GM11168 (cell line): ENCODE results near the gene CARD19.
"Not testable (repeated sequence)": the region's sequence is repeated elsewhere in the genome, so short reads cannot be mapped to it uniquely, and the experiment has no call there.

Source experiments
- in situ Hi-C: fragments of 300-500 bp; cut with MboI; formaldehyde crosslinking; loops from one replicate; pipeline ENCODE4 v1.12.0; 2022; ENCODE audit warnings: low sequenced_read_pairs; ENCODE audit not compliant: unreplicated experiment

Gene CARD19

DNA sequence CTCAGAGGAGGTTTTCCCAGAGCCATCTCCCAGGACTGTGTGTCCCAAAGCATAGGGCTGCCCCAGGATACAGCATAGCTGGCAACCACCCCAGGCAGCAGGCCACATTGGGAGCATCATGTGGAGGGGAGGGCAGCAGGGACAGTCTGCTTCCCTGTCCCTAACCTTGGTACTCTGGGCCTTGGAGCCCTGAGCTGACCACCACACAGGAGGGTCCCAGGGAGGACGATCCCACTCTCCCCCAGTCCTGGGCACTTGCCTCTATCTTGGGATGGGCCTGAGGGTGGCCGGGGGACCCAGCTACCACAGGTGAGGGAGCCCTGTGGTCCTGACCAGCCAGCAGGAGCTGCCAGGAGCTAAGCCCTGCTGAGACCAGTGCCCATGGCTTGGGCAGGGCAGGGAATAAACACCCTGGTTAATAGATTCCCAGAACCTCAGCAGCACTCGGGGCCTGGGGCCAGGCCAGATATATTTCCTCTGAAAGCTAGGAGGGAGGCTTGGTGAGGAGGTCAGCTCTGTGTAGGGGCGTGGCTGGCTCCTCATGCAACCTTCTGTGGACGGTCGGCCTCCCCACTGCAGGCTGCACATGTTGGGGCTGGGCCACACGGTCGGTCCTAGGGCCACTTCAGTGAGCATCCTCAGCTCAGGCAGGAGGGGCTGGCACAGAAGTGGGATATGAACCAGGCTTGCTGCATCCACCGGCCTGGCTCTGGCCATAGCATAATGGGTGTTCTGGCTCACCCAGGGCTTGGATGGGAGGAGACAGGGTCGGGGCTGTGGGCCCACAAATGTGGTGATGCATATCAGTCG is 33.9 kb downstream of the CARD19 start:
- in situ Hi-C loops: no loop called here

DNA sequence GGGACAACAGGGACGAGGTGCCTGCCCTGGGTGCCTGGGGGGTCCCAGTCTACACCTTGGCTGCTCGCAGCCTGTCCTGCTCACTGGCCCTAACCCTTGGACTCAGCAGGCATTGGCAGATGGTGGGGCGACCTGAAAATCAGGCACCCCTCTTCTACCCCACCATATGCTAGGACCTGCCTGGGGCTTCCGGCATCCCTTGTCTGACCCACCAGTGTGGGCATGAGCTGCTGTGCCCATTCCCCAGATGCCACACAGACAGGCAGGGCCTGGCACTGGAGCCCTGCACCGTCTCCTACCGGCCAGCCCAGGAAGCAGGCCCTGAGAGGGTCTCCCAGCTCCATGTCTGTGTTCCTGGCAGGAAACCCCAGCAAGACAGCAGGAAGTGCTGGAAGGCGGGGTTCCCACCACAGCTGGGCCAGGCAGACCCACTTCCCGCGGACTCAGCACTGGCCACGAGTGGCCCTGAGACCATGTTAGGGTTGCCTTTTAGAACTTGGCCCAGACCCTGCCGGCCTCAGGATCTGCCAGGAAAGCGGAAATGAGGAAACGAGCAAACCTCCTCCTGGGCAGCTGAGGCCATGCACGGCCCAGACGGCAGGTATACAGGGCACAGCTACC is 35.0 kb downstream of the CARD19 start:
- in situ Hi-C loops: no loop called here

DNA sequence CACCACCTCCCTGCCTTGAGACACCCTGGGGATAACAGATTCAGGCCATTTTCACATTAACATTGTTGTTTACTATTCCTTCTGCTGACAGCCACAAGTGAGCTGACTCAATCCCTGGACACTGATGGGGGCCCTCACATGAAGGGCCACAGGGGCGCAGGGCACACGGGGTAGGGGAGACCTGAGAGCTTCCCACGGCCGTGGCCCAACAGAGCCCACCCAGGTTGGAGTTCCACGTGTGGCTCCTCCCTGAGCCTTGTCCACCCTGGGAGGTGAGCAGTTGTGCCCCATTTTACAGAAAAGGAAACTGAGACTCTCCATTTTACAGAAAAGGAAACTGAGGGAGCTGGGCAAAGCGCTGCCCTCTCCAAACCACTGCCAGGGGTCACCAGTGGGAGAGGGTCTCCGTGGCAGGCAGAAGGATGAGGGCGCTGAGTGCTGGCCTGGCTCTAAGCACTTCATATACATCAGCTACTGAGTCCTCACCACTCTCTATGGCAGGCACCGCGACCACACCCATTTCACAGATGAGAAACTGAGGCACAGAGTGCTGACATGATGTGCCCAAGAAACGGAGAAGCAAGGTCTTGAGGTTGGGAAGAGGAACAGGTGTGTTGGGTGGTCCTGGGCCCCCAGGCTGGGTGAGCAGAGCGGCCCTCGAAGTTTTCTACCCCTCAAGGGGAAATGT is 35.7 kb downstream of the CARD19 start:
- in situ Hi-C loops: no loop called here

DNA sequence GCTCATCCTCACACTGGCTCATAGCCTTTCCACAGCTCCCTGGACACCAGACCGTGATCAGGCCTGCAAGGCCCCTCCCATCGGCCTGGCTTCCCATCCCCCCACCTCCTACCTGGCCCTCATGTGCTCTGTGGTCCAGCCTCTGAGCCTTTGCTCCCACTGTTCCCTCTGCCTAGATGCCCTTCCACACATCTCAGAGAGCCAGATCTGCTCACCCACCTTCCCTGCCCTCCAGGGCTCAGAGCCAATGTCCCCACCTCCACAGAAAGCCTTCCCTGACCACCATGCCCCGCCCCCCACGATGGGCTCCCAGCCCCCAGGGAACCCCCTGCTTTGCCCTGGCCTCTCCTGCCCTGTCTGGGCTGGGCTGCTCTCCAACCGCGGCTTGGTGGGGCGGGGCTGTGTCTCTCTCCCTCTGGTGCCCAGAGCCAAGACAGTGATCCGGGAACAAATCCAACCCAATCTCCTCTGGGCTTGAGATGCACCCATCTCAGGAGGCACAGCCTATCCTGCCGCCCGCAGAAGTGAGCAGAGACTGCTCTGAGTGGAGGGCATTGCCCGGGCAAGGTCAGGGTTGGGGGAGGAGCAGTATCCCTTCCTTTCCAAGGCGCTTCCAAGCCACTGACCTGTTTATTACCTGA is 36.4 kb downstream of the CARD19 start:
- in situ Hi-C loops: no loop called here

DNA sequence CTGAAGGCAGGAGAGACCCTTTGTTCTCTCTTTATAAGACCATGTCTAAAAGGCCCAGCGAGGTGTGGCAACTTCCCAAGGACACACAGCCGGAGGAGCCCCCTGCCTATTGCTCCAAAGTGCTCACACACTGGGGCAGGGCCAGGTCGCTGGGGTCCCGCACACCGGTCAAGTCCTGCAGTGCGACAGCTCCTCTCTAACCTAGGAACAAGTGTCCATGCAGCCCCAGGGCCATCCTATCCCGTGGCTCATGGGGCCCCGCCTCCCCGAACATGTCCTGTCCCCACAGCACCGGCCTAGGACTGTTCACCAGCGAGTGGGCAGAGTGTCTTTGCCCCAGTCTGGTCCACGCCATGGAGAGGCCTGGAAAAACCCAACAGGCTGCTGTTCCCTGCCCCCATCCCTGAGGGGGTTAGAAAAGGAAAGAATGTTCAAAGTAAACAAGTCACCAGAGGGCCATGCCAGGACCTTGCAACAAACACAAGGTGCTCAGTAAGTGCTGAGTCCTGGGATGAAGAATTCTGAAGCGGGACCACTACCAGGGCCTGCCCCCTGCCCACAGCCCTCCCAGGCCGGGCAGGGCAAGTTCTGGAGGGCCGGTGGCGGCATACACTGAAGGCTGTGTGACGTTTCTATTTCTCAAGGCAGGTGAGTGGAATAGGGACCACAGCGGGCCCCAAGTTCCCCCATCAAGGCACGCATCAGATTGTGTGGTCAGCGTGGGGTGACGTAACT is 37.1 kb downstream of the CARD19 start:
- in situ Hi-C loops: no loop called here

DNA sequence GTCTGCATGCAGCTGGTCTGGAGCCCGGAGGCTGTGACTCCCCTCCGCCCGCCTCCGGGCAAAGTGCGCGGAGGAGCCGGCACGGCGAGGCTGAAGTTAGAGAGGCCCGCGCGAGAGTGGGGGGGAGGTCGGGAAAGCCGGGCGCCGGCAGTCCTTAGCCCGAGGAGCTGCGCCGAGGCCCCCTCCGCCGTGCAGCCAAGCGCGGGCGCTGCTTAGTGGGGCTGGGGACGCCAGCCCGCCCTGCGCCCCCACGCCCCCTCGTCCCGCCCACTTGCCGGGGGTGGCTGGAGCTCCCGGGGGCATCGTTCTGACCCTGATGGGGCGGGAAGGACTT is 37.6 kb downstream of the CARD19 start:
- in situ Hi-C loops: no loop called here

DNA sequence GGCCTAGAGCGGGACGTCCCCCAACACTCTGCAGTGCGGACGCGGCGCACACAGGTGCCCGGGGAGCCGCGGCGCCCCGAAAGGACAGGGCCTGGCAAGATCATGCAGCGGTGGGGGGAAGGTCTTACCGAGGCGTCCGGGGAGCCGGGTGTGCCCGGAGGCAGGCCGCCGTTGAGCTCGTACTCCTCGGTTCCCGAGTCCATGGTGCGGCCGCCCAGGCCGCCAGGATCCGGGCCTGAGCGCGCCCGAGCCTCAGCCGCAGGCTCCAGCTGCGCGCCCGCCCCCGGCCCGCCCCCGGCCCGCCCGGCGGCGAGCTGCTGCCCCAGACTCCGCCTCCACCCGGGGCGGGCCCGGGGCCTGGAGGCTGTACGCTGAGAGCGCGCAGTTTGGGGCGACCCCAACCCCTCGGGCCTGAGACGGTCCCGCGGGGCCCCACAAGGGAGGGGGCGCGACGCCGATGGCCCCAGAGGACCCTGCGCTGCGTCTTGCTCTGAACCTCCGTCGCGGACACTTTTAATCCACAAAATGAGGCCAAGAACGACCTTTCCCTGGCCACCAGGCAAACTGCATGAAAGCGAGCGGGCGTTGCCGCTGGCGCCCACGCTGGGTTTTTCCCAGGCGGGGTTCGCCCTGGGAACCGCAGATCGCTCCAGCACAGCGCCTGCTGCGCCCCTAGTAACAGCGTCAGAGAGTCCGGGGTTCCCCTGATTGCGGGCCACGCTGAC is 38.2 kb downstream of the CARD19 start, which contains the start of gene NINJ1:
NINJ1 (minus strand) TSS at position 237 of the 725 bp plus-strand sequence; CDS start at position 203, 34 bp downstream.
- in situ Hi-C loops: no loop called here

DNA sequence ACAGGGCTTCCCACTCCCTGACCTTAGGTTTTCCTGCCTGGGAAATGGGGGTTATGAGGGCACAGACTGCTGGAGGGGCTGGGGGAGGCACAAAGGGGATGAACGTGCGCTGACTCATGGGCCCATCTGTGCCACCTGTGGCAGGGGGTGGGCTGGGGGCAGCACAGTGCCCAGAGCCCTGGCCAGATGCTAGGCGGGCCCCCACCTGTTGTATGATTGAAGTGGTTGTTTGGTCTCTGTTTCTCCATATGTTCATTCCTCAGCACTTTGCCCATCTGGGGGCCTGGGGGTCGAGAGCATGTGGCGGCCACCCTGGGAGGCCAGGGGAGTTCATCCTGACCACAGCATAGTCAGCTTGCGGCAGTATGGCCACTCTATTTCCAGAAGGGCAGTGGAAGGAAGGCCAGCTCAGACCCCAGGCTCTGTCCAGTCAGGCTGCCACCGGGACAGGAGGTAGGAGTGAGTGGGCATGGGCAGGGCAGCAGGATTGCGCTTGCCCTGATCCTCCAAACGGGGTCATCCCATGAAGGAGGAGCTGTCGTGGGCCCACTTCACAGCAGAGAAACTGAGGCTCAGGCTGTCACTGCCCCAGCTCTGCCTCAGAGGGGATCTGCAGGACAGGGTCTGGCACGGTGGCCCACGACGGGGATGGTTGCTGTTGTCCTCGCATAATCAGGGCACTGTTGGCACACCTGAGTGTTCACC is 38.9 kb downstream of the CARD19 start:
- in situ Hi-C loops: no loop called here

DNA sequence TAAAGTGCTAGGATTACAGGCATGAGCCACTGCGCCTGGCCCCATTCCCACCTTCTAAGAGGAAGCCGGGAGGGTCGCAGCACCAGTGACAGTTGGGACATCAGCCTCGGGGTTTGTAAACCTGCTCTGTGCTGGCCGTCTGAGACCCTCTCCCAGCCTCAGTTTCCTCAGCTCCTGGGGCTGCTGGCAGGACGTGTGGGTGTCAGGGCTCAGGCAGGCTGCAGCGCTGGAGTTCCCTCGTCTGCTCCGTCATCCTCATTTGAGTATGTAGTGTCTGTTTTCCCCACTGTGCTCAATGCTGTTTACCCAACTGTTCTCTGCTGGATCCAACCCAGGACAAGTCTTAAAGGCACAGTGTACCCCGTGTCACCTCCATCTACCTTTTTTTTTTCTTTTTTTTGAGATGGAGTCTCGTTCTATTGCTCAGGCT is 40.0 kb downstream of the CARD19 start:
- in situ Hi-C loops: no loop called here

DNA sequence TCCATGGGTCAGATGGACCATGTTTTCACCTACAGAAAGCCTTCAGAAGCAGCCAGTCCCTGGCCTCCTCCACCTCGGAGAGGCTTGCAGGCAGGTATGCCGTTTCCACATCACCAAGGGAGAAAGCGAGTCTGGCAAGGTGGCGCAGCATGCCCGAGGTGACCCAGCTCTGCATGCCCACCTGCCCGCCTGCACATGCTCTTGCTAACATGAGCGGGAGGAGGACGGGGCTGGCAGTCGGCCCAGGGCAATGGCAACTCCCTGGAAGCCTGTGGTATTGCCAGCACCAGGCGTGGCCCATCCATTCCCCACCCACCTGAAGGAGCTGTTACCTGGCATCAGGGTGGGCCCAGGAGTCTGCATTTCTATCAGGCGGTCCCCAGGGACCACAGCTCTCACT is 41.3 kb downstream of the CARD19 start:
- in situ Hi-C loops: no loop called here

DNA sequence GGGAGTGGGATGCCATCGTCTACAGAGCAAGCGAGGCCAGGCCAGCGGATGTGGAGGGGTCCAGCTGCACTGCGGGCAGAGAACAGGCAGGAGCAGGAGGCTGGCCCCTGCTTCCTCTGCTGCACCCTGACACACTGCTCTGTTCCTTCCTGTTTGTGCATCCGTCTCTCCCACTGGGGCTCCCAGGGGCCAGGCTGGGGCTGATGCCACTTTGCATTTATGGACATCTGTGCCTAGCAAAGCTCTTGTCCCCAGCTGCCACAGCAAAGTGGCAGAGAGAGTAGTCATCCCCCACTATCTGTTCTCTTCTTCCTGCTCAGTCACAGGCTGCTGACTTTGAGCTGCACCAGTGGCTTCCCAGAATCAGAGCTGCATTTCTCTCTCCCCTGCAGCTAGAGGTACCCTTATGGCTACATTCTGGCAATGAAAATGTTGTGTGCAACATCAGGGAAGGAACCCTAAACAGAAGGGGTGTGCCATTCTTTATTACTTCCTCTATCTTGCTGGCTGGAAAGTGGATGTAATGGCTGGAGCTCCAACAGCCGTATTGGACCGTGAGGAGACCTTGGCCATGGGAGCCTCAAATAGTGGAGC is 42.3 kb downstream of the CARD19 start:
- in situ Hi-C loops: no loop called here

DNA sequence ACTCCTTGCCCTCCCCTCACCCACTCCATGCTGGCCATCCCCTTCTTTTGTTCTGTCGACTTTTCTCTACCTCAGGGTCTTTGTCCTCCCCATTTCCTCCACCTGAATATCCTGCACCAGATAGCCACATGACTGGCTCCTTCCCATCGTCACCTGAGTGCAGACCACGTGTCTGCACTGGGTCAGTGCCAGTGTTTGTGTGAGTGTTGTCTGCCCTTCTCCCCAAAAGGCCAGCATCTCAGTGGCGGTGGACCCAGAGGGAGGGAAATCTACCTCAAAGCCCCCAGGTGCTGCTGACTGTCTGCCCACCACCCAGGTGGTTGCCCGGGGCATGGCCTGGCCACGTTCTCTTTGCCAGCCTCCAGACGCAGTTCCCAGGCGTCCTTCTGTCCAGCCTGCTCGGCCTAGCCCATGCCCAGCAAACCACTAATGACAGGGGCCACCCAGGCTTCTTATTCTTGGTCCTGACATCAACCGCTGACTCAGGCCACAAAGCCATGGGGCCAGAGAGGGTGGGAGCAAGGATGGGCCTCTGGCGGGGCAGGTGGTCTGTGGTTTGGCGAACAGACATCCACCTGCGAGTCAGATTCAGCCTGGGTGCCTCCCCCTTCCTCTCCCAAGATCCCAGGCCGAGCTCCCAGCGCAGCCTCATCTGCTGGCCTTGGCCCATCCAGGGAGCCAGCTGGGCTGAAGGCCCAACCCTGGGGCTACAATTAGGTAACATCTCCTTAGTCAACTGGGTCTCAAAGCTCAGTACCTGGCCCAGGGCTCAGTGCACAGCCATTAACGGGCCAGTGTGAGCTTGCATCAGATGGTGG is 43.6 kb downstream of the CARD19 start:
- in situ Hi-C loops: no loop called here

DNA sequence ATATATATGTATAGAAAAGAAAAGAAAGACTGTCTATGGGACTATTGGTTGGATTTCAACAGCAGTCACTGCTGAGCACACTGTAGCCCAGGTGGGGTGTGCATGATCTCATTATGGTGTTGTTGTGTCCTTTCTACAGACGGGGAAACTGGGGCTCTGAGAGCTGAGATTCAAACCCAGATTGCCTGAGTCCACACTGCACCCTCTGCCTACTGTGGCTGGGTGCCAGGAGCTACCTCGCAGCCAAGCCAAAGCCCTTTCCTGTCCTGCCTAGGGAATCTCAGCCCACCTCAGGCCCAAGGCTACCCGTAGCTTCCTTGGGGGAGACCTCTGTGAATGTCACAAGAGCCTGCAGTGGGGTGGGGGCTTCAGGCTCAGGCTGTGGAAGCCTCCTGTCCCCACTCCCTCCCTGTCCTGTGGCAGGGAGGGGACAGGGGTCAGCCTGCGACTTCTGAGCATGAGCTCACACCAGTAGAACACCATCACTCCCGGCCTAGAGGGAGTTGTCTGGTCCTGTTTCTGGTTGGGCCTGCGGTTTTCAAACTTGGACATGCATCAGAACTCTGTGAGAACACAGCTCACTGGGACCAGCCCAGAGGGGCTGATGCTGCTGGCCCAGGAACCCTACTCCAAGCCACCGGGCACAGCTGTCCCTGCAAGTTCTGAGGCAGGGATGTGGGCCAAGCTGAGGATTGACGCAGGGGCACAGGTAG is 45.9 kb downstream of the CARD19 start:
- in situ Hi-C loops: no loop called here

DNA sequence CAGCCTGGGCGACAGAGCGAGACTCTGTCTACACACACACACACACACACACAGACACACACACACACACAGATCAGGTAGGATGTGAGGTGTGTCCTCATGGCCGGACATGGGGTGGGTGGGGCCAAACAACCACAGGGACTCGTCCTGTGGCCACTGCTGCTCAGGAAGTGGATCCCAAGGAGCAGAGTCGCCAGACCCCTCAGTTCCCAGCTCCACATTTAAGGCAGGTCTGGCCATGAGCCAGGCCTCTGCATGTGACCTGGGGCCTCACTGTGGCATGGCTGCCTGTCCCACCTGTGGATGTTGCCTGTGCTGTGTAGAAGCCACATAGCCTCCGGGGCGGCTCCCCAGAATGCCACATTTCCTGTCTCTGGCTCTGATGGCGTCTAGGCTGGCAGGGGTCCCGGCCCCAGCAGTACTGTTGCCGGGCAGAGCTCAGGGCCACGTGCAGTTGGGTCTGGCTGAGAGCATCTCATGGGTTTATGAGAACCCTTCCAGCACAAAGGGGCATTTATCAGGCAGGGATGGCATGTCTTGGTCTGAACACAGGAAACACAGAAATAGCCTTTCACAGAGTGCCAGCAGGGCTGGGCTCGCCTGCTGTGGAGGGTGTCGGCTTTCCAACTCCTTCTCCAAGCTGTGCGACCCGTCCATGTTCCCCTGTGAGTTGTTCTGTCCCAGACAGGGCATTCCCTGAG is 48.0 kb downstream of the CARD19 start:
- in situ Hi-C loops: no loop called here

DNA sequence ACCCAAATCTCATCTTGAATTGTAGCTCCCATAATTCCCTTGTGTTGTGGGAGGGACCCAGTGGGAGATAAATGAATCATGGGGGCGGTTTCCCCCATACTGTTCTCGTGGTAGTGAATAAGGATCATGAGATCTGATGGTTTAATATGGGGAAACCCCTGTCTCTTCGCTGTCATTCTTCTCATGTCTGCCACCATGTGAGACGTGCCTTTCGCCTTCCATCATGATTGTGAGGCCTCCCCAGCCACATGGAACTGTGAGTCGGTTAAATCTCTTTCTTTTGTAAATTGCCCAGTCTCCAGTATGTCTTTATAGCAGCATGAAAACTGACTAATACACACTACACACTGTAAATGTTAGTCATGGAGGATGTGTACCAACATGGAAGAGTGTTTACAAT is 50.7 kb downstream of the CARD19 start:
- in situ Hi-C loops: not testable (repeated sequence)

DNA sequence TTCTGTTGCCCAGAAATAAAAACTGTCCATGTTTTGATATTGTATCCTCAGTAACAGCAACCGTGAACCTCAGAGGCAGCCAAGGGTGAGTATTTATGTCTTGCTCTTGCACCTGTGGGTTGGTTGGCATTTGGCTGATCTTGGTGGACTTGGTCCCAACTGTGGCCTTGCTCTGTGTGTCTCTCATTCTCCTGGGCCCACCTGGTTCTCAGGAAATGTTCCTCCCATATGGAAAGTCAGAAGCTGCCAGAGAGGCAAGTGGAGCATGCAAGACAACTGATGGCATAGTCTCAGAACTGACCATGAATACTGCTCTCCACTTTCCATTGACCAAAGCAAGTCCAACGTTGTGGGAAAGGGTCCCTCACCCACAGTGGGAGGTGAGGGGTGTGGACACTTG is 51.6 kb downstream of the CARD19 start:
- in situ Hi-C loops: no loop called here

DNA sequence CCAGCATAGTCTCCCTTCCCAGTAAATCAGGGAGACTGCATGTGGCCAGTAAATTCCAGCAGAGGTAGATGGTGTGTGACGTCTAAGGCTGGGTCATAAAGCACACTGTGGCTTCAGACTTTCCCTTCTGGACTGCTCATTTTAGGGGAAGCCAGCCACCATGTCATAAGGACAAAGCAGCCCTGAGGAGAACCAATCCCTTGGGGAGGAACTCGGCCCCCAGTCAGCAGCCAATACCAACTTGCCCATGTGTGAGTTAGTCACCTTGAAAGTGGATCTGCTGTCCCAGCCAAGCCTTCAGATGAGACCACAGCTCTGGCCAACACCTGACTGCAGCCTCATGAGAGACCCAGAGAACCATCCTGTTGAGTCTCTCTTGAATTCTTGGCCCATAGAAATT is 52.7 kb downstream of the CARD19 start:
- in situ Hi-C loops: no loop called here
